CD4-positive, alpha-beta T cell (primary cell): ENCODE results near the gene TMEM117. TPM values are rescaled to one million over a fixed set of nuclear protein-coding genes. Genes with fewer than 3 reads are reported as not detected.

Experiments used
- ATAC-seq: fragments of 200-7000 bp; cut with Tn5 transposase; one replicate; pipeline ENCODE4 v1.10.0; 2022; ENCODE audit warnings: mild to moderate bottlenecking; ENCODE audit not compliant: poor library complexity
- CTCF ChIA-PET: fragments of 350-600 bp; sonication (Branson Sonifier 250); formaldehyde crosslinking; loops from one replicate; lab custom pipeline; 2021; ENCODE audit warnings: antibody characterized with exemption, inconsistent platforms; lab: Charles Lee
- POLR2A ChIA-PET: fragments of 350-600 bp; sonication (Branson Sonifier 250); formaldehyde crosslinking; loops from one replicate; lab custom pipeline; 2021; ENCODE audit warnings: antibody characterized with exemption, inconsistent platforms; lab: Charles Lee
- DNase-seq, 14 experiments: peaks; one replicate each; pipeline ENCODE4 v3.0.0-alpha.2; 2013 to 2020; ENCODE audit warnings: mixed read lengths in 2 of 14
- H3K27ac ChIP-seq, 2 donors: one replicate each; pipeline versions ENCODE4 v1.5.1 to v1.7.0; 2013; ENCODE audit warnings: low read length in 2 of 2, low read depth in 1 of 2, mild to moderate bottlenecking in 1 of 2
- H3K27me3 ChIP-seq, 2 experiments: 1 replicate in 1 of 2; 2 replicates in 1 of 2; pipeline versions ENCODE4 v1.6.1 to v1.7.0; 2013; ENCODE audit warnings: low read length in 2 of 2, control low read depth in 1 of 2, mild to moderate bottlenecking in 1 of 2, moderate library complexity in 1 of 2; ENCODE audit not compliant: insufficient read depth in 2 of 2, control insufficient read depth in 1 of 2
- H3K36me3 ChIP-seq: one replicate; pipeline ENCODE4 v1.6.1; 2013; ENCODE audit warnings: low read length, control low read depth; ENCODE audit not compliant: insufficient read depth
- H3K4me1 ChIP-seq: one replicate; pipeline ENCODE4 v1.6.1; 2013; ENCODE audit warnings: low read length, control low read depth; ENCODE audit not compliant: insufficient read depth
- H3K4me3 ChIP-seq: one replicate; pipeline ENCODE4 v1.5.1; 2013; ENCODE audit warnings: mild to moderate bottlenecking, low read length, moderate library complexity
- H3K9me3 ChIP-seq, 2 experiments: 1 replicate in 1 of 2; 2 replicates in 1 of 2; pipeline versions ENCODE4 v1.6.1 to v1.7.0; 2013; ENCODE audit warnings: low read length in 2 of 2, mild to moderate bottlenecking in 2 of 2, control low read depth in 1 of 2, moderate library complexity in 1 of 2; ENCODE audit not compliant: control insufficient read depth in 1 of 2, insufficient read depth in 1 of 2
- H3K27ac Mint-ChIP-seq: one replicate; pipeline ENCODE4 v1.8.0; 2020; ENCODE audit warnings: mixed read lengths
- H3K27me3 Mint-ChIP-seq: one replicate; pipeline ENCODE4 v1.8.0; 2021; ENCODE audit warnings: mixed read lengths
- H3K36me3 Mint-ChIP-seq: one replicate; pipeline ENCODE4 v1.8.0; 2021; ENCODE audit warnings: low read depth, mixed read lengths
- H3K4me1 Mint-ChIP-seq: one replicate; pipeline ENCODE4 v1.8.0; 2021; ENCODE audit warnings: low read depth, mixed read lengths
- H3K4me3 Mint-ChIP-seq: one replicate; pipeline ENCODE4 v1.8.0; 2020; ENCODE audit warnings: mild to moderate bottlenecking, mixed read lengths
- H3K9me3 Mint-ChIP-seq: one replicate; pipeline ENCODE4 v1.8.0; 2020; ENCODE audit warnings: mixed read lengths
- intact Hi-C, 2 experiments: fragments of 100-400 bp; cut with DNase I in 1 of 2; cut with micrococcal nuclease in 1 of 2; formaldehyde crosslinking; loops; one replicate each; pipeline versions ENCODE4 v1.15.1 to v1.9.0; 2023 to 2025; cut with DNase I, micrococcal nuclease
- total RNA-seq, 174 experiments: library from RNA in 2 of 174; stranded (reverse) in 2 of 174; gene quantifications; one replicate each; pipeline ENCODE4 v1.2.3 and lab custom pipeline; 2021 to 2026
- TF ChIP-seq, protein P1 (sequence below): fragments of 200-600 bp; IDR thresholded peaks from one replicate; pipeline ENCODE4 v1.8.0; 2022; ENCODE audit warnings: antibody characterized with exemption, mild to moderate bottlenecking

The TMEM117 gene
- total RNA-seq, 2 experiments from 2014 or later = 3.4 to 4.4 TPM

DNA sequence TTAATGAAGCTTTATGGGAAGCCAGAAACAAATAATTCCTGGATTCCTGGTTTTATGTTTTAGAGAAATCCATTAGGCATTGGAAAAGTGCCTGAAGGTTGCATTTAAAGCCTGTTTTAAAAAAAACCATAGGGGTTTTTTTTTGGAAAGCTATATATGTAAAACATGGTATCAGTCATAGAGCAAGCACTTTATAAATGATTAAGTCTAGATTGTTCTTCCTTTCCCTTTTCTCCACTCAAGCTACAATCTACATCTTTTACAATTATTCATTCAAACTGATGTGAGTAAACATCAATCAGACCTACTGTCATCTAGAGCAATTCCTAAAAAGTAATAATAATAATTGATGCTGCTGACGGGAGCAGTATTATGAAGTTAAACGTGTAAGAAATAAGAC, 500.7 kb downstream of the TMEM117 start:
- Histone ChIP-seq H3K9me3 (peaks cover 0 to 4% of the 10 kb centered on the region in 2 experiments), H3K27me3 (no peaks in the 10 kb centered on the region), H3K4me1 (no peaks in the 10 kb centered on the region), H3K36me3 (no peaks in the 10 kb centered on the region), H3K27ac (no peak overlapping the region), H3K4me3 (no peak overlapping the region)
- no peak for DNase-seq
- Mint-ChIP-seq H3K4me3 (no peak overlapping the region), H3K27me3 (no peaks in the 10 kb centered on the region), H3K36me3 (no peaks in the 10 kb centered on the region), H3K4me1 (no peaks in the 10 kb centered on the region), H3K9me3 (peaks cover 2% of the 10 kb centered on the region), H3K27ac (no peak overlapping the region)
- CTCF ChIA-PET = no interaction called here
- TF ChIP-seq, protein P1, sequence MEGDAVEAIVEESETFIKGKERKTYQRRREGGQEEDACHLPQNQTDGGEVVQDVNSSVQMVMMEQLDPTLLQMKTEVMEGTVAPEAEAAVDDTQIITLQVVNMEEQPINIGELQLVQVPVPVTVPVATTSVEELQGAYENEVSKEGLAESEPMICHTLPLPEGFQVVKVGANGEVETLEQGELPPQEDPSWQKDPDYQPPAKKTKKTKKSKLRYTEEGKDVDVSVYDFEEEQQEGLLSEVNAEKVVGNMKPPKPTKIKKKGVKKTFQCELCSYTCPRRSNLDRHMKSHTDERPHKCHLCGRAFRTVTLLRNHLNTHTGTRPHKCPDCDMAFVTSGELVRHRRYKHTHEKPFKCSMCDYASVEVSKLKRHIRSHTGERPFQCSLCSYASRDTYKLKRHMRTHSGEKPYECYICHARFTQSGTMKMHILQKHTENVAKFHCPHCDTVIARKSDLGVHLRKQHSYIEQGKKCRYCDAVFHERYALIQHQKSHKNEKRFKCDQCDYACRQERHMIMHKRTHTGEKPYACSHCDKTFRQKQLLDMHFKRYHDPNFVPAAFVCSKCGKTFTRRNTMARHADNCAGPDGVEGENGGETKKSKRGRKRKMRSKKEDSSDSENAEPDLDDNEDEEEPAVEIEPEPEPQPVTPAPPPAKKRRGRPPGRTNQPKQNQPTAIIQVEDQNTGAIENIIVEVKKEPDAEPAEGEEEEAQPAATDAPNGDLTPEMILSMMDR = no peak
- no peak for ATAC-seq
- POLR2A ChIA-PET = no interaction called here
- intact Hi-C loops = no loop called here

DNA sequence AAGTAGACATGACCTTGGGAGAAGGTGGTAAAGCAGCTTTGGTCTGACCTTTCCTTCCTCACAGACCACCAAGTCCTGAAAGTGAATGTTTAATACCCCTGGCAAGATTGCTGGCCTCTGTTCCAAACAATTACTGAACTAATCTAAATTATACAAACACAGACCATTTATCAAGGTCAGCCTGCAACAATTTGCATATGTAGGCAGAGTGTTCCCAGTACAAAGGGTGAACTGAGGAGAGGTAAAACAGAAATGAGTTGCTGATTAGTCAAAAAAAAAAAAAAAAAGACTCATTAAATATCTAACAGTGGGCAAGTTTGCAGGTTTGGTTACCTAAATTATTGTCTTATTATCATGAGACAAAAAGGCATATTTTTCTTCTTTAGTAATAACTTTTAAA, 506.5 kb downstream of the TMEM117 start:
- H3K27ac Mint-ChIP-seq = no peak overlapping the region
- Histone ChIP-seq H3K4me1 (no peaks in the 10 kb centered on the region), H3K36me3 (no peaks in the 10 kb centered on the region), H3K27ac (no peak overlapping the region), H3K4me3 (no peak overlapping the region), H3K27me3 (no peaks in the 10 kb centered on the region), H3K9me3 (no peaks in the 10 kb centered on the region)
- ChIA-PET POLR2A (no interaction called here), CTCF (no interaction called here)
- TF ChIP-seq, protein P1 = no peak
- H3K4me1 Mint-ChIP-seq = no peaks in the 10 kb centered on the region
- ATAC-seq = no peak
- H3K9me3 Mint-ChIP-seq = no peaks in the 10 kb centered on the region
- H3K4me3 Mint-ChIP-seq = no peak overlapping the region
- H3K27me3 Mint-ChIP-seq = no peaks in the 10 kb centered on the region
- H3K36me3 Mint-ChIP-seq = no peaks in the 10 kb centered on the region
- intact Hi-C loops = no loop called here
- no peak for DNase-seq

DNA sequence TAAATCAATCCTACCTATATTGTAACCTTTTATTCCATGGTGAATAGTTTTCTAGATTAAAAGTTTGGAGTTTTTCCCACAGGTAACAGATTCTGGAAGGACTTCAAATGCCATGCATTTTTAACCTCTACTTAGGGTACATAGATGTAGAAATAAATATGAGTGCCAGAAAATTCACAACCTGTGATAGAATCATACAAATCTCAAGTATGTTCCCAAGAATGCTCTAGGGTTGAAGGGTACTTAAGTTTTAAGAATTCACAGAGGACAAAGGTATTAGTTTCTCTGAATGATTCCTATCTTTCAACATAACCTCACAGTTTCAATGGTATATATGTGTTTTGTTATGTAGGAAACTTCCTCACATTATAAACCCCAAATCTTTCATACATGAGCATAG, 511.3 kb downstream of the TMEM117 start:
- H3K9me3 ChIP-seq = no peaks in the 10 kb centered on the region
- Mint-ChIP-seq H3K9me3 (no peaks in the 10 kb centered on the region), H3K4me1 (no peaks in the 10 kb centered on the region), H3K36me3 (no peaks in the 10 kb centered on the region), H3K4me3 (no peak overlapping the region), H3K27ac (no peak overlapping the region), H3K27me3 (no peaks in the 10 kb centered on the region)
- no peaks in the 10 kb centered on the region for H3K27me3 ChIP-seq
- H3K36me3 ChIP-seq = no peaks in the 10 kb centered on the region
- CTCF ChIA-PET = no interaction called here
- POLR2A ChIA-PET = no interaction called here
- ATAC-seq = no peak
- no peaks in the 10 kb centered on the region for H3K4me1 ChIP-seq
- intact Hi-C loops = no loop called here
- no peak overlapping the region for H3K4me3 ChIP-seq
- TF ChIP-seq, protein P1 = no peak
- no peak for DNase-seq
- no peak overlapping the region for H3K27ac ChIP-seq
